HEK293 (cell line): Measurements from ENCODE around the gene GNPDA2.

Experiments
- FEZF1 ChIP-seq: fragments of 450-650 bp; formaldehyde crosslinking; IDR thresholded peaks from 2 replicates; pipeline ENCODE4 v1.5.1; 2016; ENCODE audit warnings: missing biosample characterization, missing genetic modification characterization
- GLI4 ChIP-seq: fragments of 450-650 bp; formaldehyde crosslinking; IDR thresholded peaks from 2 replicates; pipeline ENCODE4 v1.5.1; 2016; ENCODE audit warnings: missing biosample characterization, missing genetic modification characterization
- GLIS2 ChIP-seq: fragments of 450-650 bp; formaldehyde crosslinking; IDR thresholded peaks from 2 replicates; pipeline ENCODE4 v1.5.1; 2016; ENCODE audit warnings: missing biosample characterization, missing genetic modification characterization
- KLF1 ChIP-seq: fragments of 450-650 bp; formaldehyde crosslinking; IDR thresholded peaks from 2 replicates; pipeline ENCODE4 v1.5.1; 2016; ENCODE audit warnings: missing biosample characterization, missing genetic modification characterization
- PATZ1 ChIP-seq: fragments of 450-650 bp; formaldehyde crosslinking; IDR thresholded peaks from 2 replicates; pipeline ENCODE4 v1.5.1; 2016; ENCODE audit warnings: missing biosample characterization, missing genetic modification characterization
- ZBTB10 ChIP-seq: fragments of 450-650 bp; formaldehyde crosslinking; IDR thresholded peaks from 2 replicates; pipeline ENCODE4 v1.5.1; 2016; ENCODE audit warnings: missing biosample characterization, missing genetic modification characterization
- ZBTB17 ChIP-seq: fragments of 450-650 bp; formaldehyde crosslinking; IDR thresholded peaks from 2 replicates; pipeline ENCODE4 v1.5.1; 2016; ENCODE audit warnings: missing biosample characterization, missing genetic modification characterization
- ZBTB21 ChIP-seq: fragments of 450-650 bp; formaldehyde crosslinking; IDR thresholded peaks from 2 replicates; pipeline ENCODE4 v1.5.1; 2017; ENCODE audit warnings: missing biosample characterization, missing genetic modification characterization
- ZEB2 ChIP-seq: fragments of 450-650 bp; formaldehyde crosslinking; IDR thresholded peaks from 2 replicates; pipeline ENCODE4 v1.5.1; 2016; ENCODE audit warnings: missing biosample characterization, missing genetic modification characterization
- ZNF48 ChIP-seq: fragments of 450-650 bp; formaldehyde crosslinking; IDR thresholded peaks from 2 replicates; pipeline ENCODE4 v1.5.1; 2016; ENCODE audit warnings: missing biosample characterization, missing genetic modification characterization
- ZNF580 ChIP-seq: fragments of 450-650 bp; formaldehyde crosslinking; IDR thresholded peaks from 2 replicates; pipeline ENCODE4 v1.5.1; 2016; ENCODE audit warnings: missing biosample characterization, missing genetic modification characterization
- ZNF600 ChIP-seq: fragments of 450-650 bp; formaldehyde crosslinking; IDR thresholded peaks from 2 replicates; pipeline ENCODE4 v1.5.1; 2016; ENCODE audit warnings: missing biosample characterization, missing genetic modification characterization
- ZNF692 ChIP-seq: fragments of 450-650 bp; formaldehyde crosslinking; IDR thresholded peaks from 2 replicates; pipeline ENCODE4 v1.5.1; 2016; ENCODE audit warnings: missing biosample characterization, missing genetic modification characterization
- ZNF776 ChIP-seq: fragments of 450-650 bp; formaldehyde crosslinking; IDR thresholded peaks from 2 replicates; pipeline ENCODE4 v1.5.0; 2017; ENCODE audit warnings: missing biosample characterization, missing genetic modification characterization, borderline replicate concordance
- TF ChIP-seq, protein P1 (sequence below): fragments of 450-650 bp; formaldehyde crosslinking; conservative IDR thresholded peaks from 2 replicates; pipeline ENCODE4 v1.5.1; 2016; ENCODE audit warnings: low read depth, missing biosample characterization, missing genetic modification characterization
- TF ChIP-seq, protein P2 (sequence below): fragments of 450-650 bp; formaldehyde crosslinking; IDR thresholded peaks from 2 replicates; pipeline ENCODE4 v1.5.1; 2016; ENCODE audit warnings: missing biosample characterization, missing genetic modification characterization, borderline replicate concordance
- TF ChIP-seq, protein P3 (sequence below): fragments of 450-650 bp; formaldehyde crosslinking; IDR thresholded peaks from 2 replicates; pipeline ENCODE4 v1.5.1; 2016; ENCODE audit warnings: missing biosample characterization, missing genetic modification characterization, low read depth
- TF ChIP-seq, protein P4 (sequence below): fragments of 450-650 bp; formaldehyde crosslinking; IDR thresholded peaks from 2 replicates; pipeline ENCODE4 v1.5.1; 2017; ENCODE audit warnings: missing biosample characterization, missing genetic modification characterization

GNPDA2 gene

GRCh38 chr4:44678094-44679041 is 48.0 kb downstream of the GNPDA2 start, which contains the start of gene GUF1 (continued):
- TF ChIP-seq, protein P1, sequence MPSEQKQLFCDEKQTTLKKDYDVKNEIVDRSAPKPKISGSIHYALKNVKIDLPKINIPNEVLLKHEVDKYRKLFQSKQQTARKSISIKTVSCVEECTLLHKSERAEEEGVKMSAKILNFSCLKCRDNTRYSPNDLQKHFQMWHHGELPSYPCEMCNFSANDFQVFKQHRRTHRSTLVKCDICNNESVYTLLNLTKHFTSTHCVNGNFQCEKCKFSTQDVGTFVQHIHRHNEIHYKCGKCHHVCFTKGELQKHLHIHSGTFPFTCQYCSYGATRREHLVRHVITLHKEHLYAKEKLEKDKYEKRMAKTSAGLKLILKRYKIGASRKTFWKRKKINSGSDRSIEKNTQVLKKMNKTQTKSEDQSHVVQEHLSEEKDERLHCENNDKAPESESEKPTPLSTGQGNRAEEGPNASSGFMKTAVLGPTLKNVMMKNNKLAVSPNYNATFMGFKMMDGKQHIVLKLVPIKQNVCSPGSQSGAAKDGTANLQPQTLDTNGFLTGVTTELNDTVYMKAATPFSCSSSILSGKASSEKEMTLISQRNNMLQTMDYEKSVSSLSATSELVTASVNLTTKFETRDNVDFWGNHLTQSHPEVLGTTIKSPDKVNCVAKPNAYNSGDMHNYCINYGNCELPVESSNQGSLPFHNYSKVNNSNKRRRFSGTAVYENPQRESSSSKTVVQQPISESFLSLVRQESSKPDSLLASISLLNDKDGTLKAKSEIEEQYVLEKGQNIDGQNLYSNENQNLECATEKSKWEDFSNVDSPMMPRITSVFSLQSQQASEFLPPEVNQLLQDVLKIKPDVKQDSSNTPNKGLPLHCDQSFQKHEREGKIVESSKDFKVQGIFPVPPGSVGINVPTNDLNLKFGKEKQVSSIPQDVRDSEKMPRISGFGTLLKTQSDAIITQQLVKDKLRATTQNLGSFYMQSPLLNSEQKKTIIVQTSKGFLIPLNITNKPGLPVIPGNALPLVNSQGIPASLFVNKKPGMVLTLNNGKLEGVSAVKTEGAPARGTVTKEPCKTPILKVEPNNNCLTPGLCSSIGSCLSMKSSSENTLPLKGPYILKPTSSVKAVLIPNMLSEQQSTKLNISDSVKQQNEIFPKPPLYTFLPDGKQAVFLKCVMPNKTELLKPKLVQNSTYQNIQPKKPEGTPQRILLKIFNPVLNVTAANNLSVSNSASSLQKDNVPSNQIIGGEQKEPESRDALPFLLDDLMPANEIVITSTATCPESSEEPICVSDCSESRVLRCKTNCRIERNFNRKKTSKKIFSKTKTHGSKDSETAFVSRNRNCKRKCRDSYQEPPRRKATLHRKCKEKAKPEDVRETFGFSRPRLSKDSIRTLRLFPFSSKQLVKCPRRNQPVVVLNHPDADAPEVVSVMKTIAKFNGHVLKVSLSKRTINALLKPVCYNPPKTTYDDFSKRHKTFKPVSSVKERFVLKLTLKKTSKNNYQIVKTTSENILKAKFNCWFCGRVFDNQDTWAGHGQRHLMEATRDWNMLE (tag by site-specific recombination), result peak; percentile 34; the same call in 1 of the 2 replicates
- 0 out of 2 replicates have a peak, but pooled peaks have one; percentile 54 for TF ChIP-seq ZNF692 (tag by site-specific recombination)
- TF ChIP-seq GLI4 (tag by site-specific recombination), result no peak
- TF ChIP-seq, protein P2, sequence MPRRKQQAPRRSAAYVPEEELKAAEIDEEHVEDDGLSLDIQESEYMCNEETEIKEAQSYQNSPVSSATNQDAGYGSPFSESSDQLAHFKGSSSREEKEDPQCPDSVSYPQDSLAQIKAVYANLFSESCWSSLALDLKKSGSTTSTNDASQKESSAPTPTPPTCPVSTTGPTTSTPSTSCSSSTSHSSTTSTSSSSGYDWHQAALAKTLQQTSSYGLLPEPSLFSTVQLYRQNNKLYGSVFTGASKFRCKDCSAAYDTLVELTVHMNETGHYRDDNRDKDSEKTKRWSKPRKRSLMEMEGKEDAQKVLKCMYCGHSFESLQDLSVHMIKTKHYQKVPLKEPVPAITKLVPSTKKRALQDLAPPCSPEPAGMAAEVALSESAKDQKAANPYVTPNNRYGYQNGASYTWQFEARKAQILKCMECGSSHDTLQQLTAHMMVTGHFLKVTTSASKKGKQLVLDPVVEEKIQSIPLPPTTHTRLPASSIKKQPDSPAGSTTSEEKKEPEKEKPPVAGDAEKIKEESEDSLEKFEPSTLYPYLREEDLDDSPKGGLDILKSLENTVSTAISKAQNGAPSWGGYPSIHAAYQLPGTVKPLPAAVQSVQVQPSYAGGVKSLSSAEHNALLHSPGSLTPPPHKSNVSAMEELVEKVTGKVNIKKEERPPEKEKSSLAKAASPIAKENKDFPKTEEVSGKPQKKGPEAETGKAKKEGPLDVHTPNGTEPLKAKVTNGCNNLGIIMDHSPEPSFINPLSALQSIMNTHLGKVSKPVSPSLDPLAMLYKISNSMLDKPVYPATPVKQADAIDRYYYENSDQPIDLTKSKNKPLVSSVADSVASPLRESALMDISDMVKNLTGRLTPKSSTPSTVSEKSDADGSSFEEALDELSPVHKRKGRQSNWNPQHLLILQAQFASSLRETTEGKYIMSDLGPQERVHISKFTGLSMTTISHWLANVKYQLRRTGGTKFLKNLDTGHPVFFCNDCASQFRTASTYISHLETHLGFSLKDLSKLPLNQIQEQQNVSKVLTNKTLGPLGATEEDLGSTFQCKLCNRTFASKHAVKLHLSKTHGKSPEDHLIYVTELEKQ, result no peak
- TF ChIP-seq, protein P3, sequence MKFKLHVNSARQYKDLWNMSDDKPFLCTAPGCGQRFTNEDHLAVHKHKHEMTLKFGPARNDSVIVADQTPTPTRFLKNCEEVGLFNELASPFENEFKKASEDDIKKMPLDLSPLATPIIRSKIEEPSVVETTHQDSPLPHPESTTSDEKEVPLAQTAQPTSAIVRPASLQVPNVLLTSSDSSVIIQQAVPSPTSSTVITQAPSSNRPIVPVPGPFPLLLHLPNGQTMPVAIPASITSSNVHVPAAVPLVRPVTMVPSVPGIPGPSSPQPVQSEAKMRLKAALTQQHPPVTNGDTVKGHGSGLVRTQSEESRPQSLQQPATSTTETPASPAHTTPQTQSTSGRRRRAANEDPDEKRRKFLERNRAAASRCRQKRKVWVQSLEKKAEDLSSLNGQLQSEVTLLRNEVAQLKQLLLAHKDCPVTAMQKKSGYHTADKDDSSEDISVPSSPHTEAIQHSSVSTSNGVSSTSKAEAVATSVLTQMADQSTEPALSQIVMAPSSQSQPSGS (tag by site-specific recombination), result no peak
- no peak for TF ChIP-seq ZNF776
- peak; percentile 76 for TF ChIP-seq ZNF600 (tag by site-specific recombination)
- TF ChIP-seq, protein P4, sequence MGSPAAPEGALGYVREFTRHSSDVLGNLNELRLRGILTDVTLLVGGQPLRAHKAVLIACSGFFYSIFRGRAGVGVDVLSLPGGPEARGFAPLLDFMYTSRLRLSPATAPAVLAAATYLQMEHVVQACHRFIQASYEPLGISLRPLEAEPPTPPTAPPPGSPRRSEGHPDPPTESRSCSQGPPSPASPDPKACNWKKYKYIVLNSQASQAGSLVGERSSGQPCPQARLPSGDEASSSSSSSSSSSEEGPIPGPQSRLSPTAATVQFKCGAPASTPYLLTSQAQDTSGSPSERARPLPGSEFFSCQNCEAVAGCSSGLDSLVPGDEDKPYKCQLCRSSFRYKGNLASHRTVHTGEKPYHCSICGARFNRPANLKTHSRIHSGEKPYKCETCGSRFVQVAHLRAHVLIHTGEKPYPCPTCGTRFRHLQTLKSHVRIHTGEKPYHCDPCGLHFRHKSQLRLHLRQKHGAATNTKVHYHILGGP (tag by site-specific recombination), result no peak
- no peak for TF ChIP-seq ZNF48 (tag by site-specific recombination)
- 0 out of 2 replicates have a peak, but pooled peaks have one; percentile 24 for TF ChIP-seq ZEB2 (tag by site-specific recombination)
- TF ChIP-seq ZNF580 (tag by site-specific recombination), result peak; percentile 94
- no peak for TF ChIP-seq FEZF1 (tag by site-specific recombination)
- TF ChIP-seq ZBTB10 (tag by site-specific recombination), result peak; percentile 75; the same call in 1 of the 2 replicates
- TF ChIP-seq KLF1 (tag by site-specific recombination), result no peak
- TF ChIP-seq ZBTB17 (tag by site-specific recombination), result 0 out of 2 replicates have a peak, but pooled peaks have one; percentile 29
- peak; percentile 83 for TF ChIP-seq ZBTB21 (tag by site-specific recombination)
- TF ChIP-seq GLIS2 (tag by site-specific recombination), result peak; percentile 84
- peak; percentile 44 for TF ChIP-seq PATZ1 (tag by site-specific recombination)
- TF ChIP-seq, all 188 proteins: peak for 27
